ENCODE results near the gene ZNF687.

The ZNF687 gene

DNA sequence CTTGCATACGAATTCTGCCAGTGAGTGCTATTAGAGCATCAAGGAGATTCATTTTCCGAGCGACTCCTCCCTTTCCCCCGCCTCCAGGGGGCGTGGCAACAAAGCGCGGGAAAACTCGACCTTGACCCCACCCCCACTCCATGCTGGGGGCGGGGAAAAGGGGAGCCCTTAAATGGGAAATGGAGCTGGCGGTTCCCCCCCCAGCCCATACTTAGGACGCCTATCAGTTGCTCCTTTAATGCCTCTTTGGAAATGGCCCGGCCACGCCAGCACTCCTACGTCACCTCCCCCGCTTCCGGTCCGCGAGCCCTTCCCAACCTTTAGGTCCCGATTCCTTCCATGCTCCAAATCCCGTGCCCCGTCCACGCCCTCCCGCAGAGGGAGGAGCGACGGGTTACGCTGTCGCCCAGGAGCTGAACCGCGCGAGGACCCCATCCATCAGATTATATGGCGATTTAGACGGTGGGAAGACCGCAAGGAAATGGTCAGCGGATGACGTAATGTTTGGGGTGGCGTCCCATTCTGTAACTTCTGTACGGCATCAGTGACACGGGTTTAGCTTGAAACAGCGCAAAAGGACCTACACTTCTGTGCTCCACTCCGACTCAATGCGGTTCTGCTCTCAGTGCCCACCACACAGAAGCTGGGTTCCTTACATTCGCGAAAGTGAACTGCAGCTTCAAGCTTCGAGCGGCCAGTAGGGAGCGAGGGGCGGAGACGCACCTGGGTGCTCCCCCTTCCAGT, 702 bp upstream of the ZNF687 start:
- DNase-seq (ENCODE audit: low read depth, low spot score), result peak; percentile 90
- H3K27ac ChIP-seq, result peak overlapping the region; percentile 98

DNA sequence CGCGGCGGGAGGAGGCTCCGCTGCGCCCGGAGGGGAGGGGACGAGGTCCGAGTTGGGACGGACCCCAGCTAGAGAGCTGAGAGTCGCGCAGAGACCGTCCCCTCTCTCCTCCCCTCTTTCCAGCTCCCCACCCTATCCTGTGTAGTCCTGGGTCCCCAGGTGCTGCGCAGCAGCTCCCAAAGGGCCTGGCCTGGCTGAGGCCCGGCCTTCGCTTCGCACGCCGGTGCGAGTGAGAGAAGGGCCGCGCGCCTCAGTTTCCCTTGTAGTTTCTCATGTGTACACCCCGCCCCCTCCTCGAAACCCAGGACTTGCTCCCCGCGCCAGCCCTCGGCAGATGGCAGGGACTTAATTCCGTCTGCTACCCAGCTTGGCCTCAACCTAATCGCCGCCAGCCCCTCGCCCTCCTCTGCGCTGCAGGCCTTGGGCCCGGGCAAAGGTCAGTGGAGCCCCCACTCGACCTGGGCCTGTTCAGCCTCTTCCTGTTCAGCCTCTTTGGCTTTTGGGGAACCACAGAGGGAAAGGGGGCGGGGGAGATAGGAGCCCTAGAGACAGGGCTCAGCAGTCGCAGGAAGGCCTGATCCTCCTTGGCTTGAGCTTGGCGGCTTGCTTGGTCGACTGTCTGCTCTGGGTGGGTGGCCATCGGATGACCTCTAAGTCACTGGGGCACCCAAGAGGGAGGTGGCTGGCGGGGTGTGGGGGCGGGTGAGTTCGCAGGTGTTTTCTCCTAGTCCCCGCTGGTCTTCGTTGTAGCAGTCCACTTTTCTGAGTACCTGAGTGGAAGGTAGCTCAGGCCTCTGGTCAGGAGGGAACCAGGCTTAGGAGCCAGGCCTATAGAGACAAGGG, 1.0 kb downstream of the ZNF687 start:
- no peak for DNase-seq (ENCODE audit: low read depth, low spot score)

DNA sequence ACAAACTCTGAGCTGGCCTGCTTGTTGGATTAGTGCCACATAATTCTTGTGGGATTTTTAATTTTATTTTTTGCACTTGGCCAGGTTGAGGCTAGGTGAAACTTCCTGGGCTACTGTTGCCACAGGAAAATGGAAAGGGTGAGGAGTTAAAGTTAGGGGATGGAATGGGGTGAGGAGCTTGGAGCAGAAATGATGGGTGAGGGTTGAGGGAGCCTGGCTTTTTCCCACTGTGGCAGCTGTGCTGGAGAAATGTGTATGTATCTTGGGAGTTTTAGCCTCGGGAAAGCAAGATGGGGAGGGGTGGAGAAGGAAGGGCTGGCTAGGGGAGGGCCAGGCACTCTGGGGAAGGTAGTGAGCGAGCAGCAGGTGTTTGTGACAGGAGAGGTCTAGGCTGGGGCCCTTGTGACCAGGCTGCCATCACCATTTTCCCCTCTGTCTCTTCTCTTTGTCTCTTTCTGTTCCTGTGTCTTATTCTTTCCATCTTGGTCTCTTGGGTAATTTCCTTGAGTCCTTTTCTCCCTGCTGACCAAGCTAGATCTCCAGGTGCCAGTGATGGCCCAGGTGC, 2.0 kb downstream of the ZNF687 start:
- H3K27ac ChIP-seq, result no peak overlapping the region
- no peak for DNase-seq (ENCODE audit: low read depth, low spot score)

More for the DNA sequence above, 1.0 kb downstream of the ZNF687 start:
- H3K27ac ChIP-seq, result peak overlapping the region; percentile 98

DNA sequence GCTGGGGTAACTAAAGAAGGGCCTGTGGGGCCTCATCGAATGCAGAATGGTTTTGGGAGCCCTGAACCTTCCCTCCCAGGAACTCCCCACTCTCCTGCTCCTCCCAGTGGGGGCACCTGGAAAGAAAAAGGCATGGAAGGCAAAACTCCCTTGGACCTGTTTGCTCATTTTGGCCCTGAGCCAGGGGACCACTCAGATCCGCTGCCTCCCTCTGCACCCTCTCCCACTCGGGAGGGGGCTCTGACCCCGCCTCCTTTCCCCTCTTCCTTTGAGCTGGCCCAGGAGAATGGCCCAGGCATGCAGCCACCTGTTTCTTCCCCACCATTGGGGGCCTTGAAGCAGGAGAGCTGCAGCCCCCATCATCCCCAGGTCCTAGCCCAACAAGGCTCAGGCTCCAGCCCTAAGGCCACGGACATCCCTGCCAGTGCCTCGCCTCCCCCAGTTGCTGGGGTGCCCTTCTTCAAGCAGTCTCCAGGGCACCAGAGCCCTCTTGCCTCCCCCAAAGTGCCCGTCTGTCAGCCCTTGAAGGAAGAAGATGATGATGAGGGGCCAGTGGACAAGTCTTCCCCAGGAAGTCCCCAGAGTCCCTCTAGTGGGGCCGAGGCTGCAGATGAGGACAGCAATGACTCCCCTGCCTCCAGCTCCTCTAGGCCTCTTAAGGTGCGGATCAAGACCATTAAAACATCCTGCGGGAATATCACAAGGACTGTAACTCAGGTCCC, 4.7 kb downstream of the ZNF687 start:
- no peak for DNase-seq (ENCODE audit: low read depth, low spot score)
- H3K27ac ChIP-seq, result no peak overlapping the region

DNA sequence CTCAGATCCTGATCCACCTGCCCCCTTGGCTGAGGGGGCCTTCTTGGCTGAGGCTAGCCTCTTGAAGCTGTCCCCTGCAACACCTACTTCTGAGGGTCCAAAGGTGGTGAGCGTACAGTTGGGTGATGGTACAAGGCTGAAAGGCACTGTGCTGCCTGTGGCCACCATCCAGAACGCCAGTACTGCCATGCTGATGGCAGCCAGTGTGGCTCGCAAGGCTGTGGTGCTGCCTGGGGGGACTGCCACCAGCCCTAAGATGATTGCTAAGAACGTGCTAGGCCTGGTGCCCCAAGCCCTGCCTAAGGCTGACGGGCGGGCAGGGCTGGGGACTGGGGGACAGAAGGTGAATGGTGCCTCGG, 5.2 kb downstream of the ZNF687 start:
- no peak overlapping the region for H3K27ac ChIP-seq

DNA sequence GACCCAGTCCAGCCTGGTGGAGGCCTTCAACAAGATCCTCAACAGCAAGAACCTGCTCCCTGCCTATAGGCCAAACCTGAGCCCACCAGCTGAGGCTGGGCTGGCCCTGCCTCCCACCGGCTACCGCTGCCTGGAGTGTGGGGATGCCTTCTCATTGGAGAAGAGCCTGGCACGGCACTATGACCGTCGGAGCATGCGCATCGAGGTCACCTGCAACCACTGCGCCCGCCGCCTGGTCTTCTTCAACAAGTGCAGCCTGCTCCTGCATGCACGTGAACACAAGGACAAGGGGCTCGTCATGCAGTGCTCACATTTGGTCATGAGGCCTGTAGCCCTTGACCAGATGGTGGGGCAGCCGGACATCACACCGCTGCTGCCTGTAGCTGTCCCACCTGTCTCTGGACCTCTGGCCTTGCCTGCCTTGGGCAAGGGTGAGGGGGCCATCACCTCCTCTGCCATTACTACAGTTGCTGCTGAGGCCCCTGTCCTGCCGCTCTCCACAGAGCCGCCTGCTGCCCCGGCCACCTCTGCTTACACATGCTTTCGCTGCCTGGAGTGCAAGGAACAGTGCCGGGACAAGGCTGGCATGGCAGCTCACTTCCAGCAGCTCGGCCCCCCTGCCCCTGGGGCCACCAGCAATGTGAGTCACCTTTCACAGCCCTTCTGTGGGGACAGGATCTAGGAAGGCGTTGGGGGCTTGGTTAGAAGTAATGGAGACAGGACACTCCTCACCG, 5.8 kb downstream of the ZNF687 start:
- no peak for DNase-seq (ENCODE audit: low read depth, low spot score)
- no peak overlapping the region for H3K27ac ChIP-seq

More for the DNA sequence above, 5.2 kb downstream of the ZNF687 start:
- no peak for DNase-seq (ENCODE audit: low read depth, low spot score)

DNA sequence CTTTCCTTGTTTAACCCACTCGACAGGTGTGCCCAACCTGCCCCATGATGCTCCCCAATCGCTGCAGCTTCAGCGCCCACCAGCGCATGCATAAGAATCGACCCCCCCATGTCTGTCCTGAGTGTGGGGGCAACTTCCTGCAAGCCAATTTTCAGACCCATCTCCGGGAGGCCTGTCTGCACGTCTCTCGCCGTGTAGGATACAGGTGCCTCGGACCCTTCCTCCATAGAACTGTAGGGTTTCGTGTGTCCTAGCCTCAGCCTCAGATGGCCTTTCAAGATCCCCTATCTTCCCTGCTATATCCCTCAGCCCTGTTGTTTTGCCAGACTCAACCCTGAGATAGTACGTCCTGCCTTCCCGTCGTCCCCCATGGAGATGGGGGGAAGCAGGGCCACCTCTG, 6.4 kb downstream of the ZNF687 start:
- no peak overlapping the region for H3K27ac ChIP-seq
- DNase-seq (ENCODE audit: low read depth, low spot score), result no peak

DNA sequence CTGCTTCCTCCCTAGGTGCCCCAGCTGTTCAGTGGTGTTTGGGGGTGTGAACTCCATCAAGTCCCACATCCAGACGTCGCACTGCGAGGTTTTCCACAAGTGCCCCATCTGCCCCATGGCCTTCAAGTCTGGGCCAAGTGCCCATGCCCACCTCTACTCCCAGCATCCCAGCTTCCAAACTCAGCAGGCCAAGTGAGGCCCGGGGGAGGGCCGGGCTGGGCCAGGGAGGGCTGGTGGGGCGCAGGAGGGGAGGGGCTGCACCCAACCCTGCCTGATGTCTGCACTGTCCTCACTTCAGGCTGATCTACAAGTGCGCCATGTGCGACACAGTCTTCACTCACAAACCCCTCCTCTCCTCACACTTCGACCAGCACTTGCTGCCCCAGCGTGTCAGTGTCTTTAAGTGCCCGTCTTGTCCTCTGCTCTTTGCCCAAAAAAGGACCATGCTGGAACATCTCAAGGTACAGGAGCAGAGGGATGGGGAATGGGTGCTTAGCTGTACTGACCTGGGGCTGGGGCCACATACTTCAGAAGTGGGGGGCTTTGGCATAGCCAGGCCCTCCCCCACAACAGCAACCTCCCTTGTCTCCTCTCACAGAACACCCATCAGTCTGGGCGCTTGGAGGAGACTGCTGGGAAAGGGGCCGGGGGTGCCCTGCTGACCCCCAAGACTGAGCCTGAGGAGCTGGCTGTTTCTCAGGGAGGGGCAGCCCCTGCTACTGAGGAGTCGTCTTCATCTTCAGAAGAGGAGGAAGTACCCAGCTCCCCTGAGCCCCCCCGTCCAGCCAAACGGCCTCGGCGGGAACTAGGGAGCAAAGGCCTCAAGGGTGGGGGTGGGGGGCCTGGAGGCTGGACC, 7.2 kb downstream of the ZNF687 start:
- DNase-seq (ENCODE audit: low read depth, low spot score), result no peak
- no peak overlapping the region for H3K27ac ChIP-seq

DNA sequence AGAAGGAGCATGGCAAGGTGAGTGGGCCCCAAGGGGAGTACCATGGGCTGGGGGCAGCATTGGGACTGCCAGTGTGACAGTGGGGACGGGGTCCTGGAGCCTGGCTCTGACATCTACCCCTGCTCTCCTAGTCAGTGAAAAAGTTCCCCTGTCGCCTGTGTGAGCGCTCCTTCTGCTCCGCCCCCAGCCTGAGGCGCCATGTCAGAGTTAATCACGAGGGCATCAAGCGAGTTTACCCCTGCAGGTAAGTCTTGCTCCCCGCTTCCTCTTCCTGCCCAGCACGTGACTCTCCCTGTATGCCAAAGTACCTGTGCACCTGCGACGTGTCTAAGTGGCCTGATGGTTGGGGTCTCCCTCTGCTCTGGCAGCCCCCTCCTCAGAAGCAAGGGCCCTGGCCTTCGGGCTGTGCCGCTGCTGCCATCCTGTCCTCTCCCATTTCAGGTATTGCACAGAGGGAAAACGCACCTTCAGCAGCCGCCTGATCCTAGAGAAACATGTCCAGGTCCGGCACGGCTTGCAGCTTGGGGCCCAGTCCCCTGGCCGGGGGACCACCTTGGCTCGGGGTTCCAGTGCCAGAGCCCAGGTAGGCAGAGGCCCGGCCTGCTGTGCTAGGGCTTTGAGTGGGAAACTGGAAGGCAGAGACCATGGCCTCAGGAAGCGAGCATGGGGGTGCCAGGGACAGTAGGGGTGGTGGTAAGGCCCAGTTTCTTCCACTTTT, 8.1 kb downstream of the ZNF687 start:
- no peak for DNase-seq (ENCODE audit: low read depth, low spot score)
- H3K27ac ChIP-seq, result no peak overlapping the region

DNA sequence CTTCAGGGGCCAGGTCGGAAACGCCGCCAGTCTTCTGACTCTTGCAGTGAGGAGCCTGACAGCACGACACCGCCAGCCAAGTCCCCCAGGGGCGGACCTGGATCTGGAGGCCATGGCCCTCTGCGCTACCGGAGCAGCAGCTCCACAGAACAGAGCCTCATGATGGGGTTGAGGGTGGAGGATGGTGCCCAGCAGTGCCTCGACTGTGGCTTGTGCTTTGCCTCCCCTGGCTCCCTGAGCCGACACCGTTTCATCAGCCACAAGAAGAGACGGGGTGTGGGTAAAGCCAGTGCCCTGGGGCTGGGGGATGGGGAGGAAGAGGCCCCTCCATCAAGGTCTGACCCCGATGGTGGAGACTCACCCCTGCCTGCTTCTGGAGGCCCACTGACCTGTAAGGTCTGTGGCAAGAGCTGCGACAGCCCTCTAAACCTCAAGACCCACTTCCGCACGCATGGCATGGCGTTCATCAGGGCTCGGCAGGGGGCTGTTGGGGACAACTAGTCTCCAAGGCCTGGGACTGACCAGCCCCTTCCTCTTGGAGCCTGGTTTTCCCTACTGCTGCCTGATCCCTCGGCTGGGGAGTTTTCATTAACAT, 8.7 kb downstream of the ZNF687 start:
- no peak overlapping the region for H3K27ac ChIP-seq
- no peak for DNase-seq (ENCODE audit: low read depth, low spot score)

DNA sequence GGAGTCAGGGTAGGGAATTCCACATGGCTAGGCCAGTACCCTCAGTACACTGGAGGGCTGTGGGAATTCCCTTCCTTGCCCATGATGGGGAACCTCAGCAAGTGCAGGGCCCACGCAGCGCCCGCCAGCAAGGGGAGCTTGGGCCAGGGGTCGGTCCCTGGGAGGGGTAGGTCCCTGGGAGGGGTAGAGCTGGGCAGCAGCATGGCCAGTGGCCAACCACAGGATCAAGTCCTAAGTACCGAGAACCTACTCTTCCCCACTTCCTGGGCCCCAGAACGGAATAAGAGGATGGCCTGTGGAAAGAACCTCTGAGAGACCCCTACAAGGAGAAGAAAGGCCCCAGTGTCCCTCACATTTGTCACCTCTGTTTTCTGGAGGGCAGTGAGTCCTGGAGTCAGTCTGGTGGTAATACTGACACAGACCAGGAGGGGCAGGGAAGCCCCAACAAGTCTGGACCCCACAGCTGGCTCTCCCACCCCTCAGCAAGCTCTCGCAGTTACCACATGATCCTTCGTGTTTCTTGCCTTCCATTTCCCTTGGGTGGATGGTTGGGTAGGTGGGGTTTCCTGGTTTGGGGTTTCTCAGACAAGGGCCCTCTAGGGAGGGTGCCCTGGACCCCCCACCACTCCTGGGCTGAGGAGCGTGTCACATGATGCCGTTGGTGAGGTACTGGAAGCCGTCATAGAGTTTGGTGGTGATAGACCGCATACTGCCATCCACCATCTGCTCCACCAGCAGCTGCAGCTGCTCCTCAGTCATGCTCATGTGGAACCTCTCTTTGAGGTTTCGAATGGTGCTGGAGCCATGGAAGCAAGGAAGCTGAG, 10.3 kb downstream of the ZNF687 start:
- no peak overlapping the region for H3K27ac ChIP-seq
- no peak for DNase-seq (ENCODE audit: low read depth, low spot score)

DNA sequence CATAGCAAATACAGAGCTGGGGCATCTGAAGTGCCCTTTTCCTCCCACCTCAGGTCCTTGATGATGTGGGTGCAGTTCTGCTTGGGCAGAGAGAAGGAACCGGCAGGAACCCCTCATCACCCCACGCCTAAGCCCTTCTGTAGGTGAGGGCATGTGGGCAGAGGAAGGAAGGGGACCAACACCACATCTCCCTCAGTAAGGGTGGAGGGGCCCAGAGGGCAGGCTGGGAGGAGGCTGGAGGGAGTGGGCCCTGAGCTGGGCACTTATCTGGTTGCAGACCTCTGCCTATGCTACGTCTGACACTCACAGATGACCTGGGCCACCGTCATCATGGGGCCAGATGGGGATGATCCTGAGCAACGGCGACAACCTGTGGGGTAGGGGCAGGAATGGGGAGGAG, 11.0 kb downstream of the ZNF687 start:
- DNase-seq (ENCODE audit: low read depth, low spot score), result no peak
- no peak overlapping the region for H3K27ac ChIP-seq

DNA sequence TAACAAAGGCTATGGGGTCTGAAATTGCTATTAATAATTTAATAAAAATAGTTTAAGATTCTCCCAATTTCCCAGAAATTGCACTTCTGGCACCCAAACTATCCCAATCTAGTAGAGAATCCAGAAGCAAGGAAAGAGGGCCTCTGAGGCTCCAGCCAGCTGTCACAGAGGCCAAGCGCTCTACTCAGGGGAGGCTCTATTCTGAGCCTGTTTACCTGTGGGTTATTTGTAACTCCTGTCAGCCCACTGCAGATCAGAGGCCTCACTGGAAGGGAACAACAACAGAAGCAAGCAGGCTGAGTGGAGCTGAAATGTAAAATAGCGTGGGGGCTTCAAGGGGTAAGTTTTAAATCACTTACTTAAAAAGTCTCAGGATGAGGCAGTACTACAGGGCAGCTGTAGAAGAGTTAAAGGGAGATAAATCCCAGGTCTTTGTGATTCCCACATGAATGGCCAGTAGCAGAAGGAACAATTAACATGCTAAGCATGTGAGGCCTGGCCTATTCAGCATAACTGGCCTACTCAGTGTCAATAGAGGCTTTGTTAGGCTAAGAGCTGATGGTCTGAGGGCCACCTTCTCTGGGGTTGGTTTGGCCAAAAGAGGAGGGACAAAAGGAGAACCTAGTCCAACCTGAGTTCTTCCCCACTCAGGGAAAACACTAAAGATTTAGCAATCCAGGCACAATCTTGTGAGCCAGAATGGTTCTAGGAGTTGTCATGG, 12.8 kb downstream of the ZNF687 start:
- no peak for DNase-seq (ENCODE audit: low read depth, low spot score)

DNA sequence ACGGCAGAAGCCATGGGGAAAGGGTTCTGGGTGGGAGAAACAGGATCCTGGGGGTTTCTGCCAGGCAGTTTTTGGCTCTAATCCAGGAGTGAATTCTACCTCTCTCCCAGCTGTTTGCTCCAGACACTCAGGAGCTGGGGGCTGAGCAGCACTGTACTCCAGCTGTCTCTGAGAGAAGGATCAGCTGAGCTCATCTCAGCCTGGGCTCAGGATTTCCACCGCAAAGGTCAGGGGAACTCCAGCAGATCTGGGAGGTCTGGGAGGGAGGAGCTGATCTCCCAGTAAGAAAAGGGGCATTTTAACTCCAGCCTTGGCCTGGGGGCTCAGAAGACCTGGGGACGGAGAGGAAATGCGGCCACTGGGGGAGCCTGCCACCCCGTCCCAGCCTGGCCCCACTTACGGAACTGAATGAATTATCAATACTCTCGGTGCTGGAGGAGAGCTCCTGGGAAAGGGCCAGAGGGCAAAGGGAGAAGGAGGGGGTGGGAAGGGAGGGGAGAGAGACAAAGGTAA, 27.8 kb downstream of the ZNF687 start:
- no peak overlapping the region for H3K27ac ChIP-seq
- DNase-seq (ENCODE audit: low read depth, low spot score), result no peak

More for the DNA sequence above, 12.8 kb downstream of the ZNF687 start:
- H3K27ac ChIP-seq, result no peak overlapping the region

DNA sequence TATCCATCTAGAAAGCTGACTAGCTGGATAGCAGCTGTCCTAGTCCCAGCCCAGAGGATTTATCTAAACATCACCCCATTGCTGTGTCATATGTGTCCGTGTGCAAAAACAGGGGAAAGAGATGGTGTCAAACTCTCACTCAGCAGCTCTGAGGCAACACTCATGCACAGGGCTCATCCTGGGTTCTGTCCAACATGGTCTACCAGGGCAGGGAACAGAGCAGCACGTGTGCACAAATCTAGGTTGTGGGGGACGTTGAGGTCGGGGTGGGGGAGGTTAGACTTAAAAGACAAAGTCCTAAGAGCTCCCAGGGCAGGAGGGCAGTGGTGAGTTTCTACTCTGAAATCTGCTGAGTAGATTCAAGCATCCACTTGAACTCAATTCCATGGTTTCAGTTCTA, 28.9 kb downstream of the ZNF687 start:
- no peak for DNase-seq (ENCODE audit: low read depth, low spot score)
- peak overlapping the region; percentile 89 for H3K27ac ChIP-seq

DNA sequence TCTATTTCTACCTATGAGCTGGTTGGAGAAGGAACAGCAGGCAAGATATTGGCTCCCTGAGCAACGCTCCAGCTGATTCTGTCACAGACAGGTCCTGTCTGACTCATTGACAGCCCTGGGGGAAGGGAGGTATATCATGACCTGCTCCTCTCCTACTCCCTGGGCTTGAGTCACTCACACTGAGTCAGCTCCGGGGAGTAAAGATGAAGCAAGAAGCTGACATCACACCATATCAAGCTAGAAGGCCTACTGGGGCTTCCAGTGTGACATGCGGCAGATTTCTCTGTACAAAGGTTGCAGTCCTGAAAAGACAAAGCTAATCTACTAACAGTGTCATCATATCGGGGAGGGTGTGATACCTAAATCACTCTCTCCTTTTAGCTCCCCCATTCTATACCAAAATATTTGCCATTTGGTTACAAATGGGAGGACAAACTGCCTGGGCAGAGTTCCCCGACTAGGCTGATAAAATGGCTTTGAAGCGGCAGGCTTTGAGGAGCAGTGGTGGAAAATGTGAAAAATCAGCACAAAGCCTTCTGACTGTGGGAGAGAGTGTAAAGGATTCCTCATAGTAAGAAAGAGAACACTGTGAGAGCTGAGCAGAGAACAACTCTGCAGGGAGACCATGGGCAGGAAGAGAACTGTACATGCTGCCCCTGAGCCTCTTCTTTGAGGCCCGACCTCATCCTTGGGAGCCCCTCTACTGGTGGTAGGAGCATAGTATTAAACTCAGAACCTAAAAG, 29.7 kb downstream of the ZNF687 start:
- DNase-seq (ENCODE audit: low read depth, low spot score), result peak; percentile 97
- H3K27ac ChIP-seq, result peak overlapping the region; percentile 89

Measured in epithelial cell of prostate (primary cell).